OCI-LY3 (cell line): ENCODE measurements around the gene PACSIN2.

Source experiments
- H2AFZ ChIP-seq: fragments of 200-600, 300-600 bp; shearing (Covaris generic); 2 replicates; pipeline ENCODE4 v1.6.0; 2014; ENCODE audit warnings: antibody characterized with exemption, low read depth, low read length
- H3K27ac ChIP-seq: fragments of 200-600, 300-600 bp; sonication (generic); 2 replicates; pipeline ENCODE4 v1.5.1; 2014; ENCODE audit warnings: mild to moderate bottlenecking, low read length, moderate library complexity, mixed read lengths
- H3K27me3 ChIP-seq: fragments of 200-600, 300-600 bp; sonication (generic); 2 replicates; pipeline ENCODE4 v1.6.1; 2014; ENCODE audit warnings: low read depth, low read length, mixed read lengths
- H3K36me3 ChIP-seq: fragments of 200-600, 300-600 bp; sonication (generic); replicated peaks from 2 replicates; pipeline ENCODE3; 2014; ENCODE audit warnings: low read depth, low read length, mixed read lengths
- H3K4me1 ChIP-seq: fragments of 300-600, 200-600 bp; sonication (generic); 2 replicates; pipeline ENCODE4 v1.6.1; 2014; ENCODE audit warnings: low read length, mixed read lengths
- H3K4me2 ChIP-seq: fragments of 200-600, 300-600 bp; sonication (generic); 2 replicates; pipeline ENCODE4 v1.6.1; 2014; ENCODE audit warnings: low read length, mixed read lengths
- H3K4me3 ChIP-seq: fragments of 300-600, 200-600 bp; sonication (generic); 2 replicates; pipeline ENCODE4 v1.5.1; 2014; ENCODE audit warnings: antibody characterized with exemption, mild to moderate bottlenecking, low read length, moderate library complexity
- H3K79me2 ChIP-seq: fragments of 300-600, 200-600 bp; shearing (Covaris generic); 2 replicates; pipeline ENCODE4 v1.6.1; 2014; ENCODE audit warnings: mild to moderate bottlenecking, low read length, mixed read lengths
- H3K9ac ChIP-seq: fragments of 300-600, 200-600 bp; shearing (Covaris generic); 2 replicates; pipeline ENCODE4 v1.6.0; 2014; ENCODE audit warnings: mild to moderate bottlenecking, low read length, moderate library complexity
- H3K9me3 ChIP-seq: fragments of 200-600, 300-600 bp; shearing (Covaris generic); 2 replicates; pipeline ENCODE4 v1.6.1; 2014; ENCODE audit warnings: low read length, mixed read lengths; ENCODE audit not compliant: insufficient read depth
- H4K20me1 ChIP-seq: fragments of 200-600, 300-600 bp; sonication (generic); 2 replicates; pipeline ENCODE4 v1.6.1; 2016; ENCODE audit warnings: low read length, mixed read lengths; ENCODE audit not compliant: insufficient read depth
- EZH2phosphoT487 ChIP-seq: fragments of 200-600 bp; shearing (Covaris generic); IDR thresholded peaks from 2 replicates; pipeline ENCODE4 v1.6.1; 2018; ENCODE audit warnings: antibody characterized with exemption, mixed run types, low read depth
- TF ChIP-seq, protein P1 (sequence below): fragments of 200-600, 300-600 bp; sonication (generic); IDR thresholded peaks from 2 replicates; pipeline ENCODE4 v1.5.1; 2014; ENCODE audit warnings: antibody characterized with exemption, low read length, low read depth

PACSIN2 gene

GRCh38 chr22:42915980-42916765 is 98.8 kb downstream of the PACSIN2 start:
- Histone ChIP-seq H3K4me3 (no peak overlapping the region), H3K36me3 (peaks cover 6% of the 10 kb centered on the region), H3K9me3 (no peaks in the 10 kb centered on the region), H3K4me2 (no peak overlapping the region), H3K27ac (no peak overlapping the region), H2AFZ (no peak overlapping the region), H4K20me1 (peaks cover 37% of the 10 kb centered on the region), H3K79me2 (peaks cover 61% of the 10 kb centered on the region), H3K27me3 (no peaks in the 10 kb centered on the region), H3K9ac (no peak overlapping the region), H3K4me1 (peaks cover 17% of the 10 kb centered on the region)
- TF ChIP-seq, protein P1, sequence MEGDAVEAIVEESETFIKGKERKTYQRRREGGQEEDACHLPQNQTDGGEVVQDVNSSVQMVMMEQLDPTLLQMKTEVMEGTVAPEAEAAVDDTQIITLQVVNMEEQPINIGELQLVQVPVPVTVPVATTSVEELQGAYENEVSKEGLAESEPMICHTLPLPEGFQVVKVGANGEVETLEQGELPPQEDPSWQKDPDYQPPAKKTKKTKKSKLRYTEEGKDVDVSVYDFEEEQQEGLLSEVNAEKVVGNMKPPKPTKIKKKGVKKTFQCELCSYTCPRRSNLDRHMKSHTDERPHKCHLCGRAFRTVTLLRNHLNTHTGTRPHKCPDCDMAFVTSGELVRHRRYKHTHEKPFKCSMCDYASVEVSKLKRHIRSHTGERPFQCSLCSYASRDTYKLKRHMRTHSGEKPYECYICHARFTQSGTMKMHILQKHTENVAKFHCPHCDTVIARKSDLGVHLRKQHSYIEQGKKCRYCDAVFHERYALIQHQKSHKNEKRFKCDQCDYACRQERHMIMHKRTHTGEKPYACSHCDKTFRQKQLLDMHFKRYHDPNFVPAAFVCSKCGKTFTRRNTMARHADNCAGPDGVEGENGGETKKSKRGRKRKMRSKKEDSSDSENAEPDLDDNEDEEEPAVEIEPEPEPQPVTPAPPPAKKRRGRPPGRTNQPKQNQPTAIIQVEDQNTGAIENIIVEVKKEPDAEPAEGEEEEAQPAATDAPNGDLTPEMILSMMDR, result no peak
- no peak for TF ChIP-seq EZH2phosphoT487

GRCh38 chr22:42914511-42915076 is 100.4 kb downstream of the PACSIN2 start:
- Histone ChIP-seq H3K4me2 (no peak overlapping the region), H3K36me3 (peaks cover 6% of the 10 kb centered on the region), H4K20me1 (peaks cover 37% of the 10 kb centered on the region), H3K27me3 (no peaks in the 10 kb centered on the region), H2AFZ (no peak overlapping the region), H3K9me3 (no peaks in the 10 kb centered on the region), H3K27ac (no peak overlapping the region), H3K79me2 (peaks cover 61% of the 10 kb centered on the region), H3K4me3 (no peak overlapping the region), H3K9ac (no peak overlapping the region), H3K4me1 (peaks cover 17% of the 10 kb centered on the region)
- TF ChIP-seq, protein P1, result no peak
- TF ChIP-seq EZH2phosphoT487, result no peak

DNA sequence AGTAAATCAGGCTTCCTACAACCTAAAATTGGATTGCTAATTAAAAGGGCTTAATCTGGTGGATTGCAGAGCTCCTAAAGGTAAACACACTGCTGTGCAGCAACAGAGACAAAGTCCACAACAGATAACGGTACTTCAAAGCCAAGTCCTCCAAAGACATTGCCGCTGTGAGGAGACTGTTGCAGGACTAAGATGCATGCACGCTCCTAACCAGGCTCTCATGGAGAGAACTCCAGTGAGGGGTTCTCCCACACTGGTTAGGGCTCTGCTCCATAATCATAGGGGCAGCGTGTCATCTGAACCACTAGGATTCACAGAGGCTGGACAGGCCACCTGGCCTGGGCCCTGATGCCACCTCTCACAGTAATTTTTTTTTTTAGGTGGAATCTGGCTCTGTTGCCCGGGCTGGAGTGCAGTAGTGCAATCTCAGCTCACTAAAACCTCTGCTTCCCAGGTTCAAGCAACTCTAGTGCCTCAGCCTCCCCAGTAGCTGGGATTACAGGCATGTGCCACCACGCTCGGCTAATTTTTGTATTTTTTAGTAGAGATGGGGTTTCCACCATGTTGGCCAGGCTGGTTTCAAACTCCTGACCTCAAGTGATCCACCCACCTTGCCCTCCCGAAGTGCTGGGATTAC is 101.0 kb downstream of the PACSIN2 start:
- H3K9me3 ChIP-seq, result no peaks in the 10 kb centered on the region
- H4K20me1 ChIP-seq, result peaks cover 37% of the 10 kb centered on the region
- no peak overlapping the region for H3K9ac ChIP-seq
- H3K36me3 ChIP-seq, result peaks cover 9% of the 10 kb centered on the region
- H3K79me2 ChIP-seq, result peaks cover 59% of the 10 kb centered on the region
- H3K27me3 ChIP-seq, result no peaks in the 10 kb centered on the region
- no peak overlapping the region for H3K27ac ChIP-seq
- no peak overlapping the region for H3K4me2 ChIP-seq
- no peak overlapping the region for H2AFZ ChIP-seq
- H3K4me3 ChIP-seq, result no peak overlapping the region
- TF ChIP-seq EZH2phosphoT487, result no peak
- TF ChIP-seq, protein P1, result no peak
- peaks cover 17% of the 10 kb centered on the region for H3K4me1 ChIP-seq

- TF ChIP-seq, protein P1, result peak; percentile 14; the same call in 1 of the 2 replicates
- no peak for TF ChIP-seq EZH2phosphoT487
- Histone ChIP-seq H3K27me3 (no peaks in the 10 kb centered on the region), H3K4me2 (peak overlapping the region; percentile 38), H3K36me3 (peaks cover 9% of the 10 kb centered on the region), H4K20me1 (peaks cover 37% of the 10 kb centered on the region), H3K4me3 (no peak overlapping the region), H3K79me2 (peaks cover 40% of the 10 kb centered on the region), H3K9me3 (no peaks in the 10 kb centered on the region), H3K4me1 (peaks cover 17% of the 10 kb centered on the region), H3K27ac (no peak overlapping the region), H3K9ac (no peak overlapping the region), H2AFZ (no peak overlapping the region)
Measured at GRCh38 chr22:42912059-42912458, 102.9 kb downstream of the PACSIN2 start.
